Smooth muscle cell (in vitro differentiated cells): Measurements from ENCODE around the gene RPS6KA2. TPM values are rescaled to one million over a fixed set of nuclear protein-coding genes. Genes with fewer than 3 reads are reported as not detected.

Source experiments
- DNase-seq: peaks from one replicate; lab custom pipeline; 2025; ENCODE audit not compliant: unreplicated experiment; lab: John Stamatoyannopoulos, UW
- H2AFZ ChIP-seq: fragments of 200-600 bp; sonication (generic); 2 replicates; pipeline ENCODE4 v1.6.0; 2016; ENCODE audit warnings: antibody characterized with exemption, low read depth, mild to moderate bottlenecking
- H3F3A ChIP-seq: fragments of 200-600 bp; sonication (generic); 2 replicates; pipeline ENCODE4 v1.6.0; 2017; ENCODE audit warnings: antibody characterized with exemption, low read depth
- H3K27ac ChIP-seq: fragments of 200-600 bp; sonication (generic); 2 replicates; pipeline ENCODE4 v1.5.1; 2016; ENCODE audit warnings: low read depth, mild to moderate bottlenecking
- H3K27me3 ChIP-seq: fragments of 200-600 bp; sonication (generic); 2 replicates; pipeline ENCODE4 v1.6.1; 2016; ENCODE audit warnings: low read depth, mild to moderate bottlenecking
- H3K36me3 ChIP-seq: fragments of 200-600 bp; sonication (generic); 2 replicates; pipeline ENCODE4 v1.5.1; 2016; ENCODE audit warnings: low read depth
- H3K4me1 ChIP-seq: fragments of 200-600 bp; sonication (generic); 2 replicates; pipeline ENCODE4 v1.5.1; 2016; ENCODE audit warnings: low read depth
- H3K4me2 ChIP-seq: fragments of 200-600 bp; sonication (generic); 2 replicates; pipeline ENCODE4 v1.6.0; 2016; ENCODE audit warnings: mild to moderate bottlenecking
- H3K4me3 ChIP-seq: fragments of 200-600 bp; sonication (generic); 2 replicates; pipeline ENCODE4 v1.5.1; 2016; ENCODE audit warnings: mild to moderate bottlenecking
- H3K79me2 ChIP-seq: fragments of 200-600 bp; sonication (generic); 2 replicates; pipeline ENCODE4 v1.6.0; 2016; ENCODE audit warnings: low read depth, mild to moderate bottlenecking
- H3K9ac ChIP-seq: fragments of 200-600 bp; sonication (generic); 2 replicates; pipeline ENCODE4 v1.6.0; 2016; ENCODE audit warnings: low read depth
- H3K9me3 ChIP-seq: fragments of 200-600 bp; sonication (generic); replicated peaks from 2 replicates; pipeline ENCODE4 v1.5.1; 2016; ENCODE audit warnings: low read depth
- H4K20me1 ChIP-seq: fragments of 200-600 bp; sonication (generic); 2 replicates; pipeline ENCODE4 v1.6.0; 2016; ENCODE audit warnings: low read depth
- WGBS: methylation state at CpG from one replicate; pipeline ENCODE4 v1.1.7; 2016; ENCODE audit warnings: low lambda C conversion rate; 5-methylcytosine and 5-hydroxymethylcytosine counted together
- polyA plus RNA-seq: library from polyadenylated mRNA; unstranded; fragments of >200 nt; fragmentation: Nextera tagmentation; extraction: Ambion mirVana; gene quantifications from 2 replicates; pipeline ENCODE4 v1.2.1, GENCODE V29; 2016
- total RNA-seq: library from RNA; depleted of rRNA; stranded (reverse); fragments of >200 nt; gene quantifications from 2 replicates; pipeline ENCODE4 v1.2.3, GENCODE V29; 2014
- TF ChIP-seq, protein P1 (sequence below): fragments of 200-600 bp; sonication (generic); IDR thresholded peaks from 2 replicates; pipeline ENCODE4 v1.5.1; 2017; ENCODE audit warnings: borderline replicate concordance, mild to moderate bottlenecking, antibody characterized with exemption; ENCODE audit not compliant: insufficient read depth, poor library complexity, severe bottlenecking

RPS6KA2 gene
- total and polyA plus RNA-seq, 2 experiments from 2014 or later: 7.8 to 10.4 TPM

DNA sequence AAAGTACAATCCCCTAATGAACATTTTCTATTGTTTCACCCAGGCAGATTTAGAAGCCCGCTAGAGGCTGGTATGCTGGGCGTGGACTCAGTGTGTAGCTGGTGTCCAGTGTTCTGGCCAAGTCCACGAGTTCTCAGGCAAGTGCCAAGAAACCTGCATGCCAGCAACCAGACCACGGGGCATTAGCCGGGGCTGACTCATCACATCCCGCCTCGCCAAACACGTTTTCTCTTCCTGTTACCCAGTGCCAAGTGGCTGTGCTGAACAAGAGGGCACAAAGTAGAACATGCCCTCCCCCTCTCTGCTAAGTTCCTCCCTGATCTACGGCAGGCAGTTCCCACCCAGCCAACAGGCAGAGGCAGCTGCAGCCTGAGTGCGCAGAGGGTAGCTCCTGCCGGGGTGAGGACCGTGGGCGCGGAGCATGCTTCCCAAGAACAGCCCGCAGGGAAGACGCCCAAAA, 70.2 kb downstream of the RPS6KA2 start:
- no peaks in the 10 kb centered on the region for H3K36me3 ChIP-seq
- H3K27ac ChIP-seq: no peak overlapping the region
- no peak overlapping the region for H3K4me2 ChIP-seq
- peaks cover 10% of the 10 kb centered on the region for H3K4me1 ChIP-seq
- TF ChIP-seq, protein P1, sequence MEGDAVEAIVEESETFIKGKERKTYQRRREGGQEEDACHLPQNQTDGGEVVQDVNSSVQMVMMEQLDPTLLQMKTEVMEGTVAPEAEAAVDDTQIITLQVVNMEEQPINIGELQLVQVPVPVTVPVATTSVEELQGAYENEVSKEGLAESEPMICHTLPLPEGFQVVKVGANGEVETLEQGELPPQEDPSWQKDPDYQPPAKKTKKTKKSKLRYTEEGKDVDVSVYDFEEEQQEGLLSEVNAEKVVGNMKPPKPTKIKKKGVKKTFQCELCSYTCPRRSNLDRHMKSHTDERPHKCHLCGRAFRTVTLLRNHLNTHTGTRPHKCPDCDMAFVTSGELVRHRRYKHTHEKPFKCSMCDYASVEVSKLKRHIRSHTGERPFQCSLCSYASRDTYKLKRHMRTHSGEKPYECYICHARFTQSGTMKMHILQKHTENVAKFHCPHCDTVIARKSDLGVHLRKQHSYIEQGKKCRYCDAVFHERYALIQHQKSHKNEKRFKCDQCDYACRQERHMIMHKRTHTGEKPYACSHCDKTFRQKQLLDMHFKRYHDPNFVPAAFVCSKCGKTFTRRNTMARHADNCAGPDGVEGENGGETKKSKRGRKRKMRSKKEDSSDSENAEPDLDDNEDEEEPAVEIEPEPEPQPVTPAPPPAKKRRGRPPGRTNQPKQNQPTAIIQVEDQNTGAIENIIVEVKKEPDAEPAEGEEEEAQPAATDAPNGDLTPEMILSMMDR: no peak
- no peak overlapping the region for H3K9ac ChIP-seq
- no peaks in the 10 kb centered on the region for H3K27me3 ChIP-seq
- no peak overlapping the region for H3K4me3 ChIP-seq
- no peak overlapping the region for H2AFZ ChIP-seq
- H4K20me1 ChIP-seq: peaks cover 6% of the 10 kb centered on the region
- H3K9me3 ChIP-seq: no peaks in the 10 kb centered on the region
- 90% methylated on average over 16 of the region's 16 CpGs for WGBS
- no peaks in the 10 kb centered on the region for H3F3A ChIP-seq
- no peaks in the 10 kb centered on the region for H3K79me2 ChIP-seq
- DNase-seq: no peak

- Histone ChIP-seq H3K4me1 (peaks cover 16% of the 10 kb centered on the region), H3K9ac (no peak overlapping the region), H3K27me3 (no peaks in the 10 kb centered on the region), H3K79me2 (no peaks in the 10 kb centered on the region), H3K4me3 (no peak overlapping the region), H3K27ac (no peak overlapping the region), H4K20me1 (peaks cover 6% of the 10 kb centered on the region), H3K36me3 (no peaks in the 10 kb centered on the region), H2AFZ (no peak overlapping the region), H3K9me3 (no peaks in the 10 kb centered on the region), H3K4me2 (no peak overlapping the region), H3F3A (no peaks in the 10 kb centered on the region)
- TF ChIP-seq, protein P1: no peak
- no peak for DNase-seq
These were observed 70.7 kb downstream of the RPS6KA2 start for GRCh38 chr6:166556336-166556735.

- Histone ChIP-seq H3K9ac (no peak overlapping the region), H3K4me2 (no peak overlapping the region), H3K36me3 (no peaks in the 10 kb centered on the region), H4K20me1 (peaks cover 6% of the 10 kb centered on the region), H2AFZ (no peak overlapping the region), H3K27me3 (no peaks in the 10 kb centered on the region), H3K9me3 (no peaks in the 10 kb centered on the region), H3F3A (no peaks in the 10 kb centered on the region), H3K4me3 (no peak overlapping the region), H3K79me2 (no peaks in the 10 kb centered on the region), H3K27ac (no peak overlapping the region), H3K4me1 (peaks cover 16% of the 10 kb centered on the region)
- 94% methylated on average over 6 of the region's 6 CpGs for whole genome bisulfite sequencing
- TF ChIP-seq, protein P1: no peak
- DNase-seq: no peak
These were observed 72.0 kb downstream of the RPS6KA2 start for GRCh38 chr6:166555086-166555485.

- H3K27me3 ChIP-seq: no peaks in the 10 kb centered on the region
- TF ChIP-seq, protein P1: no peak
- peaks cover 16% of the 10 kb centered on the region for H3K4me1 ChIP-seq
- DNase-seq: no peak
- no peaks in the 10 kb centered on the region for H3F3A ChIP-seq
- 90% methylated on average over 8 of the region's 8 CpGs for WGBS
- H3K4me2 ChIP-seq: no peak overlapping the region
- no peak overlapping the region for H3K9ac ChIP-seq
- H3K4me3 ChIP-seq: no peak overlapping the region
- H3K9me3 ChIP-seq: no peaks in the 10 kb centered on the region
- peaks cover 6% of the 10 kb centered on the region for H4K20me1 ChIP-seq
- H3K36me3 ChIP-seq: no peaks in the 10 kb centered on the region
- H2AFZ ChIP-seq: no peak overlapping the region
- H3K79me2 ChIP-seq: no peaks in the 10 kb centered on the region
- no peak overlapping the region for H3K27ac ChIP-seq
These were observed 72.7 kb downstream of the RPS6KA2 start for GRCh38 chr6:166554316-166554715.
